Effector memory CD4-positive, alpha-beta T cell (primary cell): ENCODE results near the gene MYO7A.

Experiments
- DNase-seq, 3 donors: peaks; one replicate each; pipeline ENCODE4 v3.0.0-alpha.2; 2020
- H3K27ac ChIP-seq: 2 replicates; pipeline ENCODE4 v1.7.0; 2013; ENCODE audit warnings: mild to moderate bottlenecking, low read length, moderate library complexity; ENCODE audit not compliant: insufficient read depth, poor library complexity, severe bottlenecking
- H3K27me3 ChIP-seq: replicated peaks from 2 replicates; pipeline ENCODE4 v1.7.0; 2013; ENCODE audit warnings: mild to moderate bottlenecking, low read length; ENCODE audit not compliant: insufficient read depth, control insufficient read depth, poor library complexity, severe bottlenecking
- H3K36me3 ChIP-seq: 2 replicates; pipeline ENCODE4 v1.7.0; 2013; ENCODE audit warnings: mild to moderate bottlenecking, low read length, moderate library complexity; ENCODE audit not compliant: control insufficient read depth, insufficient read depth
- H3K4me1 ChIP-seq: 2 replicates; pipeline ENCODE4 v1.7.0; 2013; ENCODE audit warnings: low read length, mild to moderate bottlenecking; ENCODE audit not compliant: control insufficient read depth, insufficient read depth, poor library complexity, severe bottlenecking
- H3K4me3 ChIP-seq: 2 replicates; pipeline ENCODE4 v1.7.0; 2013; ENCODE audit warnings: low read length, low read depth, mild to moderate bottlenecking; ENCODE audit not compliant: insufficient read depth, poor library complexity, severe bottlenecking
- H3K9me3 ChIP-seq: 2 replicates; pipeline ENCODE4 v1.7.0; 2013; ENCODE audit warnings: mild to moderate bottlenecking, low read length, moderate library complexity; ENCODE audit not compliant: control insufficient read depth

The MYO7A gene

GRCh38 chr11:77111946-77112345 lies 16.1 kb upstream of the MYO7A start:
- DNase-seq: no peak
- Histone ChIP-seq H3K9me3 (no peaks in the 10 kb centered on the region), H3K27ac (no peak overlapping the region), H3K36me3 (no peaks in the 10 kb centered on the region), H3K4me3 (no peak overlapping the region), H3K27me3 (no peaks in the 10 kb centered on the region), H3K4me1 (no peaks in the 10 kb centered on the region)

- no peak overlapping the region for H3K27ac ChIP-seq
- H3K4me3 ChIP-seq: no peak overlapping the region
- no peaks in the 10 kb centered on the region for H3K36me3 ChIP-seq
- H3K27me3 ChIP-seq: no peaks in the 10 kb centered on the region
- no peaks in the 10 kb centered on the region for H3K4me1 ChIP-seq
- H3K9me3 ChIP-seq: no peaks in the 10 kb centered on the region
- no peak for DNase-seq
These were observed 15.2 kb upstream of the MYO7A start for GRCh38 chr11:77112641-77113381.

GRCh38 chr11:77113382-77114088 lies 14.5 kb upstream of the MYO7A start:
- Histone ChIP-seq H3K4me3 (no peak overlapping the region), H3K4me1 (no peaks in the 10 kb centered on the region), H3K27ac (no peak overlapping the region), H3K9me3 (no peaks in the 10 kb centered on the region), H3K27me3 (no peaks in the 10 kb centered on the region), H3K36me3 (no peaks in the 10 kb centered on the region)
- DNase-seq: no peak

- no peaks in the 10 kb centered on the region for H3K27me3 ChIP-seq
- no peak for DNase-seq
- no peak overlapping the region for H3K4me3 ChIP-seq
- no peaks in the 10 kb centered on the region for H3K4me1 ChIP-seq
- no peak overlapping the region for H3K27ac ChIP-seq
- no peaks in the 10 kb centered on the region for H3K9me3 ChIP-seq
- H3K36me3 ChIP-seq: no peaks in the 10 kb centered on the region
These were observed 14.0 kb upstream of the MYO7A start for GRCh38 chr11:77114089-77114463.

- DNase-seq: no peak
- Histone ChIP-seq H3K4me3 (no peak overlapping the region), H3K4me1 (no peaks in the 10 kb centered on the region)
These were observed 12.8 kb upstream of the MYO7A start for GRCh38 chr11:77115181-77115611.

GRCh38 chr11:77115956-77116355 lies 12.1 kb upstream of the MYO7A start:
- Histone ChIP-seq H3K4me1 (no peaks in the 10 kb centered on the region), H3K4me3 (no peak overlapping the region), H3K27me3 (no peaks in the 10 kb centered on the region), H3K9me3 (no peaks in the 10 kb centered on the region), H3K36me3 (no peaks in the 10 kb centered on the region), H3K27ac (no peak overlapping the region)
- DNase-seq: no peak

More at GRCh38 chr11:77115181-77115611, 12.8 kb upstream of the MYO7A start:
- H3K9me3 ChIP-seq: no peaks in the 10 kb centered on the region
- H3K27ac ChIP-seq: no peak overlapping the region
- no peaks in the 10 kb centered on the region for H3K36me3 ChIP-seq
- H3K27me3 ChIP-seq: no peaks in the 10 kb centered on the region

- Histone ChIP-seq H3K9me3 (no peaks in the 10 kb centered on the region), H3K27ac (no peak overlapping the region), H3K4me3 (no peak overlapping the region), H3K4me1 (no peaks in the 10 kb centered on the region), H3K27me3 (no peaks in the 10 kb centered on the region), H3K36me3 (no peaks in the 10 kb centered on the region)
- no peak for DNase-seq
These were observed 10.6 kb upstream of the MYO7A start for GRCh38 chr11:77117492-77117891.

GRCh38 chr11:77118086-77118485 lies 10.0 kb upstream of the MYO7A start:
- Histone ChIP-seq H3K4me3 (no peak overlapping the region), H3K4me1 (no peaks in the 10 kb centered on the region), H3K9me3 (no peaks in the 10 kb centered on the region), H3K27ac (no peak overlapping the region), H3K36me3 (no peaks in the 10 kb centered on the region), H3K27me3 (no peaks in the 10 kb centered on the region)
- DNase-seq: no peak

- no peaks in the 10 kb centered on the region for H3K36me3 ChIP-seq
- no peaks in the 10 kb centered on the region for H3K27me3 ChIP-seq
- H3K4me3 ChIP-seq: no peak overlapping the region
- H3K9me3 ChIP-seq: no peaks in the 10 kb centered on the region
- no peak overlapping the region for H3K27ac ChIP-seq
- DNase-seq: no peak
- no peaks in the 10 kb centered on the region for H3K4me1 ChIP-seq
These were observed 9.1 kb upstream of the MYO7A start for GRCh38 chr11:77118971-77119370.

GRCh38 chr11:77119531-77119936 lies 8.5 kb upstream of the MYO7A start:
- H3K27ac ChIP-seq: no peak overlapping the region
- H3K36me3 ChIP-seq: no peaks in the 10 kb centered on the region
- H3K4me3 ChIP-seq: no peak overlapping the region
- no peak for DNase-seq
- H3K4me1 ChIP-seq: no peaks in the 10 kb centered on the region
- no peaks in the 10 kb centered on the region for H3K9me3 ChIP-seq
- no peaks in the 10 kb centered on the region for H3K27me3 ChIP-seq
